HG03066 (cell line): ENCODE data around the gene SH3RF1.

Experiments used
- ATAC-seq: cut with Tn5 transposase; IDR thresholded peaks from one replicate; pipeline ENCODE4 v1.9.1; 2021; ENCODE audit warnings: low read depth; ENCODE audit not compliant: unreplicated experiment

The SH3RF1 gene

DNA sequence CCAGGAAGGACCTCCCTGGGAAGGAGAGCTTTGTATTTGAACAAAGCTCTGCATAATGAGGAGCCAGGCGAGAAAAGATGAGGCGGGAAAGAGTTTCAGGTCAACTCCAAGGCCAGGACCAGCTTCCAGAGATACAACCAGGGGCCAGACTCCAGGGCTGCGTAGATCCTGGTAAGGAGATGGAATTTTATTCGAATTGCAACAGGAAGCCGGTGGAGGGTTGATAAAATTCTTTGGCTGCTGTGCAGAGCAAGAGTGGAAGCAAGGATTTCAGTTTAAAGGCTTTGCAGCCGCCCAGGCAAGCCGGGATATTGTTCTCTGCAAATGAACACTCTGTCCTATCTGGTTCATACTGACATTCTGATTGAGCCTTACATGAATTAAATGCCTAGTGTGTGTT is 220.5 kb downstream of the SH3RF1 start:
- ATAC-seq: no peak

DNA sequence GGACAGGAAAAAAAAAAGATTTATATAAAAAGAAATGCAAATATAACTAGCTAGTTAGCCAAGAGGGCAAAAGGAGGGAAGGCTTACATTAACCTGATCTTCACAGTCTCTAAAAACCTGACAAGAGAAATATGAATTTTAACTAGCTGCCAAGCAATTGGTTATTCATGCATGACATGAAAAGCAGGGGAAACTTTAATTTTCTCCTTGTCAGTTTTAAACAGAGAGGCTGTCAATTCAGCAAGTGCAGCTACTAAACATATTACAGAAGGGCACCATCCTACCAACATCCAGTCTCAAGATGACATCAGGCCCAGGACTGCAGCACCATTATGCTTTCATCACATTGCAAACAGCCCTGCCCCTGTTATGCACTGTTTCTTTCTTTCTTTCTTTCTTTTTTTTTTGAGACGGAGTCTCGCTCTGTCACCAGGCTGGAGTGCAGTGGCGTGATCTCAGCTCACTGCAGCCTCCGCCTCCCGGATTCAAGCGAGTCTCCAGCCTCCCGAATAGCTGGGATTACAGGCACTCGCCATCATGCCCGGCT is 221.8 kb downstream of the SH3RF1 start:
- no peak for ATAC-seq

DNA sequence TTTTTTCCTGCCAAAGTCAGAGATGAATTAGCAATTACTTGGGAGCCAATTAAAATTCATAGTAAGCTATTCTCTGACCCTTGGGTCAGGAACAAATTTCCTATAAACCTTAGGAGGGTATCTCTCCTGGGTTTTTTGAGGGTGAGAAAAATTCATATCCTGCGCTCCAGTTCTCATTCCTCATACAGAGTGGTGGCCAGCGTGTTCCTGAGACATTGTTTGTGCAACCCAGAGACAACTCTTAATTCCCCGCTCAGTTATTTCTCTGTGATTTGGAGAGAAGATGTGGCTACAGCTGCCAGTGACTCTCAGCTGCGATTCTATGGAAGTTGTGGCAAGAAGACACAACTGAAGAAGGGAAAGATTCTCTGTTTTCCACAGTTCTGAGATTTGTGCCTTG is 222.8 kb downstream of the SH3RF1 start:
- ATAC-seq: no peak

DNA sequence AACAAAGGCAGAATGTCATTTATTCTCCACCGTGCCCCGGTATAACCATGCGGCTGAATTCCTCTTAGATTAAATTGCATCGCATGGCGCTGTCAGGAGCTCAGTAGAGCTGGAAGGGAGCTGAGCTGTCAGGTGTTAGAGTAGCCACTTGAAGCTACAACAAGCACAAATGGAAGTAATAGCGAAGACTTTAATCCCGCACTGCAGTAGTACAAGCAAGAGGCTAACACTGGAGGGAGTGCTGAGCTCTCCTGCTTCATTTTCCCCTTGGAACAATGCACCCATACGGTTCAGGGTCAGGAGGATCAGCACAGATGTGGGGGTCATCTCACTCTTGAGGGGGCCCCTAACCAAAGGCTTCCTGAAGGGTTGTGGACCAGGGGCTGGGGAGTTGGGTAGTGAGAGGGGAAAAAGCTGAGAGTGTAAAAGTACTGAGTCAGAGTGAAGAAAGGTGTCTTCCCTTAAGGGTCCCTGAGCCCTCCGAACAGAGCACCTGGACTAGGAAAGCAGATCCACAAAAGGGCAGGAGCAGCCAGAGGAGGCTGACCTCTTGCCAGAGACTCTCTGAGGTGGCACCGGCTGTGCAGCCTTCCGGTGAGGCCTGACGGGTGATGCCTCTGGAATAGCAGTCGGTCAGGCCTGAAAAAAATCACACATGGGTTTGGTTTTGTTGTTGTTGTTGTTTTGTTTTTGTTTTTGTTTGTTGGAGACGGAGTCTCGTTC is 224.7 kb downstream of the SH3RF1 start:
- ATAC-seq: no peak

DNA sequence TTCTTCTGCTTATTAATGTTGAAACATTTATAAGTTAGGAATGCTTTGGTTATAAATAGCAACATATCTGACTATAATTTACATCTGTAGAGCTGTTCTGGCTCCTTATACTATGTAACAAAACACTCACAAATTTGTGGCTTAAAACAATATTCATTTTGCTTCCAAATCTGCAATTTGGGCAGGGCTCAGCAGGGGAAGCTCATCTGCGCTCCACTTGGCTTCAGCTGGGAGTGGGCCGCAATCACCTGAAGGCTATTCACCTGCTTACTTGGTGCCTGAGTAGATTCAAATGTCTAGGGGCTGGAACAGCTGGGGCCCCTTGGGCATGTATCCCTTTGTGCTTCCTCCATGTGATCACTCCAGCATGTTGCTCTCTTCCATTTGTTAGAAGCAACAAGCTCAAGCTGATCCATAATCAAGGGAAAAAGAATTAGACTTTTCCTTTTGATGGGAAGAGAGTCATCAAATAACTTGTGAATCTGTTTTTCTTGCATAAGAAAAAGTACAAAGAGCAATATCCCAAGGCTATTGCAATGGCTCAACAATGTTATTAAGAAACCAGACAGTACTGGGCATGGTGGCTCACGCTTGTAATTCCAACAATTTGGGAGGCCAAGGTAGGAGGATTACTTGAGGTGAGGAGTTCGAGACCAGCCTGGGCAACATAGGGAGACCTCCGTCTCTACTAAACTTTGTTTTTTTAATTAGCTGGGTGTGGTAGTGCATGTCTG is 225.9 kb downstream of the SH3RF1 start:
- ATAC-seq: no peak
